ENCODE measurements around the gene MBP.

DNA sequence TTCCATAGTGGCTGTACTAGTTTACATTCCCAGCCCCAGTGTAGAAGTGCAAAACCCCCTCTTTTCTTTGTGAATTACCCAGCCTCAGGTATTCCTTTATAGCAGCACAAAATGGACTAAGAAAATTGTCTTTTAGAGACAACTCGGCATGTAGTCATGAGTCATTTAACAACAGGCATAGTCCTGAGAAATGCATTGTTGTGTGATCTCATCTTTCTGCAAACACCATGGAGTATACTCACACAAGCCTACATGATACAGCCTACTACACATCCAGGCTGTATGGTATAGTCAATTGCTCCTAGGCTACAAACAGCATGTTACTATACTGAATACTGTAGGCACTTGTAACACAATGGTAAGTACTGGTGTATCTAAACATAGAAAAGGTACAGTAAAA is 44.4 kb upstream of the MBP start:
- TF ChIP-seq, protein P1, sequence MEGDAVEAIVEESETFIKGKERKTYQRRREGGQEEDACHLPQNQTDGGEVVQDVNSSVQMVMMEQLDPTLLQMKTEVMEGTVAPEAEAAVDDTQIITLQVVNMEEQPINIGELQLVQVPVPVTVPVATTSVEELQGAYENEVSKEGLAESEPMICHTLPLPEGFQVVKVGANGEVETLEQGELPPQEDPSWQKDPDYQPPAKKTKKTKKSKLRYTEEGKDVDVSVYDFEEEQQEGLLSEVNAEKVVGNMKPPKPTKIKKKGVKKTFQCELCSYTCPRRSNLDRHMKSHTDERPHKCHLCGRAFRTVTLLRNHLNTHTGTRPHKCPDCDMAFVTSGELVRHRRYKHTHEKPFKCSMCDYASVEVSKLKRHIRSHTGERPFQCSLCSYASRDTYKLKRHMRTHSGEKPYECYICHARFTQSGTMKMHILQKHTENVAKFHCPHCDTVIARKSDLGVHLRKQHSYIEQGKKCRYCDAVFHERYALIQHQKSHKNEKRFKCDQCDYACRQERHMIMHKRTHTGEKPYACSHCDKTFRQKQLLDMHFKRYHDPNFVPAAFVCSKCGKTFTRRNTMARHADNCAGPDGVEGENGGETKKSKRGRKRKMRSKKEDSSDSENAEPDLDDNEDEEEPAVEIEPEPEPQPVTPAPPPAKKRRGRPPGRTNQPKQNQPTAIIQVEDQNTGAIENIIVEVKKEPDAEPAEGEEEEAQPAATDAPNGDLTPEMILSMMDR (conservative IDR thresholded peaks at IDR 0.05 in 1 of 2, IDR thresholded peaks at IDR 0.05 in 1 of 2; ENCODE audit: low read depth in 1 of 2, low read length in 2 of 2): no peak
- no peak for TF ChIP-seq EZH2 (IDR thresholded peaks at IDR 0.05; ENCODE audit: low read length, missing control alignments)
